Fibroblast of the aortic adventitia (primary cell): ENCODE data around the gene TEX261. TPM values are rescaled to one million over a fixed set of nuclear protein-coding genes. Genes with fewer than 3 reads are reported as not detected.

Source experiments
- DNase-seq: peaks from one replicate; pipeline ENCODE4 v3.0.0-alpha.2; 2010; ENCODE audit warnings: low read depth
- H3K4me3 ChIP-seq: 2 replicates; pipeline ENCODE4 v1.5.1; 2011; ENCODE audit warnings: low read depth, mild to moderate bottlenecking, control low read depth, low read length, moderate library complexity
- small RNA-seq: library from RNA; depleted of rRNA; stranded (forward); fragments of <200 nt; gene quantifications from one replicate; pipeline ENCODE3, GENCODE V24; 2012
- total RNA-seq: library from RNA; depleted of rRNA; stranded (reverse); fragments of >200 nt; gene quantifications from 2 replicates; pipeline ENCODE4 v1.2.3, GENCODE V29; 2012; ENCODE audit warnings: low replicate concordance
- TF ChIP-seq, protein P1 (sequence below): IDR thresholded peaks from 2 replicates; pipeline ENCODE4 v1.5.1; 2011; ENCODE audit warnings: mild to moderate bottlenecking, low read length, control low read depth, inconsistent platforms; ENCODE audit not compliant: insufficient read depth

TEX261 gene
- total RNA-seq, 1 donor: 44.2 TPM

- no peak for DNase-seq
- H3K4me3 ChIP-seq: no peak overlapping the region
- TF ChIP-seq, protein P1, sequence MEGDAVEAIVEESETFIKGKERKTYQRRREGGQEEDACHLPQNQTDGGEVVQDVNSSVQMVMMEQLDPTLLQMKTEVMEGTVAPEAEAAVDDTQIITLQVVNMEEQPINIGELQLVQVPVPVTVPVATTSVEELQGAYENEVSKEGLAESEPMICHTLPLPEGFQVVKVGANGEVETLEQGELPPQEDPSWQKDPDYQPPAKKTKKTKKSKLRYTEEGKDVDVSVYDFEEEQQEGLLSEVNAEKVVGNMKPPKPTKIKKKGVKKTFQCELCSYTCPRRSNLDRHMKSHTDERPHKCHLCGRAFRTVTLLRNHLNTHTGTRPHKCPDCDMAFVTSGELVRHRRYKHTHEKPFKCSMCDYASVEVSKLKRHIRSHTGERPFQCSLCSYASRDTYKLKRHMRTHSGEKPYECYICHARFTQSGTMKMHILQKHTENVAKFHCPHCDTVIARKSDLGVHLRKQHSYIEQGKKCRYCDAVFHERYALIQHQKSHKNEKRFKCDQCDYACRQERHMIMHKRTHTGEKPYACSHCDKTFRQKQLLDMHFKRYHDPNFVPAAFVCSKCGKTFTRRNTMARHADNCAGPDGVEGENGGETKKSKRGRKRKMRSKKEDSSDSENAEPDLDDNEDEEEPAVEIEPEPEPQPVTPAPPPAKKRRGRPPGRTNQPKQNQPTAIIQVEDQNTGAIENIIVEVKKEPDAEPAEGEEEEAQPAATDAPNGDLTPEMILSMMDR: no peak
These were observed 55.5 kb downstream of the TEX261 start for GRCh38 chr2:70939001-70939838.

- H3K4me3 ChIP-seq: no peak overlapping the region
- TF ChIP-seq, protein P1: no peak
- no peak for DNase-seq
These were observed 56.1 kb downstream of the TEX261 start for GRCh38 chr2:70938586-70938950.

DNA sequence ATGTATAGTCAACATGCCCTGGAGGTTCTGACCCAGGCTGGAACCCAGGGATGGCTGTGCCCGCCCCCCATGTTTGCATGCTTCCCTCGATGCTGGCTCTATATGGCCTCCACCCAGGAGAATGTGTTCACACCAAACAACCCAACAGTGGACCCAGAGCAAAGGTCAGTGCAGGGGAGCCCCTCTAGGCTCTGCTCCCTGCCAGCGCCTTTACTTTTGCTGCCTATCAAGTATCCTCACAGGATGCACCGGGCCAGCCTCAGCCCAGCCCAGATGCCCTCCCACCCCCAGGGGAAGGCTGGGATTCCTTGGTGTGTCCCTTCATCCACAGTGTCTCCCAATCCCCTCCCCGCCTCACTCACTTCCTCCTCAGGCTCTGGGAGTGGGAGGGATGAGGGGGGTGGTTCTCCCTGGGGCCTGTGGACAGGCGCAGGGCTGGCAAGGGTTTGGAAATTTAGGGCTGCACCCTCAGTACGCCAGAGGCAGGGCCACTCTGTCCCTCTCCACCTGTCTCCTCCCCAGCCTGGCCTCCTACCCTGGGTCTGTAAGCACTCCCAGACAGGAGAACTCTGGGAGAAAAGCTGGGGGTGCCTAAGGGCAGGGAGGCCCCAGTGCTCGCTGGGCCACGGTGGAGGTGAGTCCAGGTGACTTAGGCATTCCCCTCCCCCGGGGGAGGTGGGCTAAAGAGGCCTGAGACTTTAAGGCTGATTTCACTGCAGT is 56.6 kb downstream of the TEX261 start:
- TF ChIP-seq, protein P1: no peak
- DNase-seq: no peak
- H3K4me3 ChIP-seq: no peak overlapping the region

GRCh38 chr2:70936979-70937811 is 57.5 kb downstream of the TEX261 start:
- DNase-seq: no peak
- no peak overlapping the region for H3K4me3 ChIP-seq
- TF ChIP-seq, protein P1: no peak

- DNase-seq: no peak
- TF ChIP-seq, protein P1: no peak
- H3K4me3 ChIP-seq: no peak overlapping the region
These were observed 58.3 kb downstream of the TEX261 start for GRCh38 chr2:70936165-70936978.

Small RNA genes within 50 kb of the gene (small RNA-seq; reads per million reads assigned to genes)
- gene RN7SL160P: not detected

Other genes with a start within 250 kb of the TEX261 start
- 0.36 and 17.3 TPM in 2 replicates for gene ADD2, start 226.7 kb downstream of the TEX261 start, total RNA-seq
- not detected in 2 replicates for gene FIGLA, start 204.2 kb downstream of the TEX261 start, total RNA-seq
- gene CLEC4F, start 174.3 kb downstream of the TEX261 start, total RNA-seq: not detected in 2 replicates
- not detected in 2 replicates for gene CD207, start 159.1 kb downstream of the TEX261 start, total RNA-seq
- 0.82 and 1.4 TPM in 2 replicates for gene VAX2, start 94.3 kb downstream of the TEX261 start, total RNA-seq
- 0.09 and 0.57 TPM in 2 replicates for gene ATP6V1B1, start 59.0 kb downstream of the TEX261 start, total RNA-seq
- gene ANKRD53, start 16.2 kb downstream of the TEX261 start, total RNA-seq: 1.1 and 6.5 TPM in 2 replicates
- gene NAGK, start 73.8 kb upstream of the TEX261 start, total RNA-seq: 58.1 and 63.0 TPM in 2 replicates
- gene MCEE, start 135.4 kb upstream of the TEX261 start, total RNA-seq: 8.0 and 18.8 TPM in 2 replicates
- 23.4 and 56.3 TPM in 2 replicates for gene MPHOSPH10, start 135.8 kb upstream of the TEX261 start, total RNA-seq
- 0.27 and 1.6 TPM in 2 replicates for gene PAIP2B, start 232.2 kb upstream of the TEX261 start, total RNA-seq